HL-60/S4 treated with retinoic acid at 250 ng/mL for 4 days and 3 days (cell line): ENCODE data around the gene HYDIN.

Experiments used
- in situ Hi-C: fragments of 300-500 bp; cut with MboI; formaldehyde crosslinking; loops from 2 replicates; pipeline ENCODE4 v1.7.0; 2022; ENCODE audit warnings: low sequenced_read_pairs

The HYDIN gene

DNA sequence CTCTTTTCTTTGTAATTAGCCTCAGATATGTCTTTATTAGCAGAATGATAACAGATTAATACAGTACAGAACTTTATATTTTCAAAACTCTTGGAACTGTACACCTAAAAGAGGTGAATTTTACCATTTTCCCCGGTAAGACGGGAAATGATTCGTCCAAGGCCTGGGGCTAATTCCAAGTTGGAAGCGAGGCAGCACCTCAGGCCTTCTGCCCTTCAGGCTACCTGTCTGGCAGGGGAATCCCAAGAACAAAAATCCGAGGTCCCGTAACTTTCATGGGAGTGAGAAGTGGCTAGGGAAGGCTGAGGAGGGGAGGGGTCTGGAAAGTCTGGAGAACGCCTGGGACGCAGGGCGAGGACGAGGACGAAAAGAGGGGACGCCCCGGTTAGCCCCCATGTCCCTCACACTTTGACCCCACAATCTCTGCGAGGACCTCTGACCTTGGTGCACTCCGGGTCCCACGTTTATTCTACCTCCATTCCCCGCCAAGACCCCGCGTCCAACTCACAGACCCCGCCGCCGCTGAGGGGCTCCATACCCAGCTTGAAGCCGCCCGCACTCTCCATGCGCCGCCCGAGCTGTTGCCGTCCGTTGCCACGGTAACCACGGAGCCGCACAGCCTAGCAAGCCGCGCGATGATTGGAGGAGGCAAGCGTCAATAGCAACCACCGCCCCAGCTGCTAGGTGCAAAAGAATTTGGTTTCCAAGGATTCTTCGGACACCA, at the start of gene HYDIN:
Gene HYDIN, minus strand, starts transcription at position 601 of the 724 bp plus-strand sequence. CDS start 43,827 bp downstream, outside the sequence.
- in situ Hi-C loops, result no loop called here

DNA sequence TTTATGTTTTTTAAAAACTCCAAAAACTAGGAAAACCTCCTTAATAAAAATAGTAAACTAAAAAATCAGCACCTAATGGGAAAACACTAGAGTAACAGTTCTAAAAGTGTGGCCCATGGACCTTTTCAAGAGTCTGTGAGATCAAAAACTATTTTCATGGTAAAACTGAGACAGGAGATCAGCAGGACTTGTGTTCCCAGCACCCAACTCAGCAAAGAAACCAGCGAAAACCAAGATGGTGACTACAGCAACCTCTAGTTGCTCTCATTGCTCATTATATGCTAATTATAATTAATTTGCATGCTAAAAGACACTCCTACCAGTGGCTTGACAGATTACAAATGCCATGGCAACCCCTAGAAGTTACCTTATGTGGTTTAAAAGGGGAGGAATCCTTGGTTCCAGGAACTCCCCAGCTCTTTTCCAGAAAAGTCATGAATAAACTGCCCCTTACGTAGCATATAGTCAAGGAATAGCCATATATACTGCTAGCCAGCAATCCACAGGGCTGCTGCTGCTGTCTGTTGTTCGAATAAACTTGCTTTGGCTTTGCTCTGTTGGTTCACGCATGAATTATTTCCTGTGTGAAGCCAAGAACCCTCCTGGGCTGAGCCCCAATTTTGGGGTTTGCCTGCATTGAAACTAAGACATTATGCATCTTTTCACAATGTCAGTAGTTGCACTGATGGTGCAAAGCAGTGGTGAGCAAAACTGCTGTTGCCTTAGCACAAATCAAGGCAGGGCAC, 46.2 kb upstream of the HYDIN start:
- in situ Hi-C loops, result no loop called here

DNA sequence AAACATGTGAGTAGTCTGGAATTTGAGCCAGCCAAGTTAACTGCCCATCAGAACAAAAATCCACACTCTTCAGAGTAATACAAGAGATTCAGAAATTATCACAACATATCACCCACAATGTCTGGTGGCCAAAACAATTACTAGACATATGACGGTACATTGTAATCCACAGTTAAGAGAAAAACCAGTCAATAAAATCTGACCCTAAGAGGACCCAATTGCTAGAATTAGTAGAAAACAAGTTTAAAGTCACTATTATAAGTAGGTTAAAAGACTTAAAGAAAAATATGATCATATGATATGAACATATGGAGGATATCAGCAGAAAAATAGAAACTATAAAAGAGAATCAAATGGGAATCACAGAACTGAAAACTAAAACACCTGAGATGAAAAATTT, 42.9 kb upstream of the HYDIN start:
- in situ Hi-C loops, result no loop called here

DNA sequence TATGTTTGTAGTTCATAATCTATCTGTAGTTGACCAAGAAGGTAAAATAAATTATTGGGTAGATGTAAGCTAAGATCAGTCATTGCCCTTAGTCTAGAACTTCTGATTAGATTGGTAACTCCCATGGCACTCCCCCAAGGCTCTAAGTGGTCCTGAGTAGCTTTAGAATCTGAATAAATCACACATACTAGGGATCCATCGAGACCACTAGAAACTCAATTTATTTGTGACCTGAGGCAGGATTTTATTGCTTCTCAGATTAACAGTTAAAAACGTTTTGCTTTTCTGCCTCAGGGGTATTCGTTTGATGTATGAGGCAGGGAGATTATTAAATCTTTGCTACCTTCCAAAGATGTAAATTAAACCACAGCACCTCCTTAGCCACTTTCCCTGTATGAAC, 33.8 kb upstream of the HYDIN start:
- in situ Hi-C loops, result no loop called here

DNA sequence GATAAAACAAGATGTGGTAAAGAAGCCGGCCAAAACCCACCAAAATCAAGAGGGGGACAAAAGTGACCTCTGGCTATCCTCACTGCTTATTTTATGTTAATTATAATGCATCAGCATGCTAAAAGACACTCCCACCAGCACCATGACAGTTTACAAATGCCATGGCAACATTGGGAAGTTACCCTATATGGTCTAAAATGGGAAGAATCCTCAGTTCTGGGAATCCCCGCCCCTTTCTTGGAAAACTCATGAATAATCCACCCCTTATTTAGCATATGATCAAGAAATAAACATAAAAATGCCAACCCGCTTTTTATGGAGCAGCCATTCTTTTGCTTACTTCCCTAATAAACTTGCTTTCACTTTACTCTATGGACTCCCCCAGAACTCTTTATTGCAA, 33.1 kb upstream of the HYDIN start:
- in situ Hi-C loops, result no loop called here

DNA sequence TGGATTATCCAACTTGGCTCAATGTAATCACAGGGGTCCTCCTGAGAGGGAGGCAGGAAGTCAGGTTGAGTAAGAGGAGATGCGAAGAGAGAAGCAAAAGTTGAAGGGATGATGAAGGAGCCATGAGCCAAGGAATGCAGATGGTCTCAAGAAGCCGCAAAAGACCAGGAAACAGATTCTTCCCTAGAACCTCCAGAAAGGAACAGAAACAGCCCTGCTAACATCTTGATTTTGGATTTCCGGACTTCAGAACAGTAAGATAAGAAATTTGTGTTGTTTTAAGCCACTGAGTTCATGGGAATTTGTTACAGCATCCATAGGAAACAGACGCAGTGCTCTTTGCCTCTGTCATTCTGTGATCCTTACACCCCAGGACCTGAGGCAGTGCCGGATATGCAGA, 31.9 kb upstream of the HYDIN start:
- in situ Hi-C loops, result no loop called here

DNA sequence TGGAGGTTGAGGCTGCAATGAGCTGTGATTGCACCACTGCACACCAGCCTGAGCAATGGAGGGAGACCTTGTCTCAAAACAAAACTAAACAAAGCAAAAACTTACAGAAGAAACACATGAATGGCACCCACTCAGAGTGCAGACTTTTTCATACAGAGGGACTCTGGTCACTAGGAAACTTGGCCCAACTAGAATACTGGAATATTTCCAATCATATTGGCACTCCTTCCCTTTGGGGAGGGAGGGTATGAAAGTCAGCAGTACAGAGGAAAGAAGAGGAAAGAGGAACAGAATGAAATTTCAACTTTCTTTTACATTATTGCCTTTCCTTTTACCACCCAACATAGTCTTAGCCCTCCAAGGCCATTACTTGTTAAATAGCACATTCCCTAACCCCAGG, 30.5 kb upstream of the HYDIN start:
- in situ Hi-C loops, result no loop called here

DNA sequence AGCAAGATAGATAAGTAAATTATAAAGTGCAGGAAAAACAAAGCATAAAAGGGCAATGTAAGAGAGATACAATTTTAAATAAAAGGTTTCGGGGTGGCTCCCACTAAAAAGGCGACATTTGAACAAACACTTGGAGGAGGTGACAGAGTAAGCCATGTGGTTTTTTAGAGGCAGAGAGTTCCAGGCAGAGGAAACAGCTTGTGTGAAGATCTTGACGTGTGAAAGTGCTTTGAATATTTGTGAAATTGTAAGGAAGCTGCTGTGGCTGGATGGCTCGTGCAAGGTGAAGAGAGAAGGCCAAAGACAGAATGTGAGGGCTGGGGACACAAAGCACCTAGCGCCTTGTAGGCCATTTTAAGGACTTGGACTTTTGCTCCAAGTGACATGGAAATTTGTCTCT, 28.6 kb upstream of the HYDIN start:
- in situ Hi-C loops, result no loop called here

DNA sequence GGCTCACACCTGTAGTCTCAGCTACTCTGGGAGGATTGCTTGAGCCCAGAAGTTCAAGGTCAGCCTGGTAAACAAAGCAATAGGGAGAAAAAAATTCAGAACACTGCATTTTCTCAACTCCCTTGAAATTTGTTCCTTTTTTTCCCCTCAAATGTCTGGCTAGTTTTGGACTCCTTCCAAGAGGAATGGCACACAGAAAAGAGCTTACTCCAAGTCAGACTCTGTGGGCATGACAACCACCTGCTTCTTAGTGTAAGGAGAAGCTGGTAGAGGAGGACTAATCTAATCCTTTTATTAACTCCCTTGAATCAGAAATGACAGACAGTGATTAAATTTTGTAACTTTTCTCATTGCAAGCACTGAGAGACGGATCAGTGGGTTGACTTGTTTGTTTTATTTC, 27.9 kb upstream of the HYDIN start:
- in situ Hi-C loops, result no loop called here

DNA sequence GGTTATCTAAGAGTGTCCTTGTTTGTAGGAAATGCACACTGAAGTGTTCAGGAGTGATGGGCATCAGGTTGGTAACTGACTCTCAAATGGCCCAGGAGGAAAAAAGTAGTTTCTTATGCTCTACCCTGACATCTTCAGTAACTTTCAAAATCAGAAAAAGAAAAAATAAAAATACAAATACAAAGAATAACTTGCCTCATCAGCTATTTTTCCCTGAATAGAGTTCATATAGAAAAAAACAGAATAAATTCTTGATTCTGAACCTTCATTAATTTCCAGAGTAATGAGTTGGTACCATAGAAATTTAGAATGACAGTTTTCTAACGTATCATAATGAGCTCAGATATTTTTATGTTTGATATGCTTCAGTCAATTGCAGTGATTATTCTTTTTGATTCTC, 27.2 kb upstream of the HYDIN start:
- in situ Hi-C loops, result no loop called here

DNA sequence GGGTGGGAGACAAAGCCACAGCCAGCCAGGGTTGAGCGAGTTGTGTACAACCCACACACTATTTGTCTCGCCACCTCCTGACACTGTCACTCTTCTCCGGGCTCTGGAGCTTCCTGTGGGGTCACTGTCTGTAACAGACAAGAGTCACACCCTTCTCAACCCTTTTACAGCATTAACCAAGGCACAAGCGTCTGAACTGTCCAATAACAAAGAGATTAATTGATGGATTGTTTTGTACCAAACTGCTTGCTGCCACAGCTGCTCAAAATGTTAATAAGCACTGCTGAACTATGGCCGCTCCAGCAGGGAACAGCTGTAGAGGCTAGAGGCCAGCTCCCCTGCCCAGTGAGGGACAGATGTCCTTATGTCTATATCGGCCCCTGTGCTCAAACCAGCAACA, 25.2 kb upstream of the HYDIN start:
- in situ Hi-C loops, result no loop called here

DNA sequence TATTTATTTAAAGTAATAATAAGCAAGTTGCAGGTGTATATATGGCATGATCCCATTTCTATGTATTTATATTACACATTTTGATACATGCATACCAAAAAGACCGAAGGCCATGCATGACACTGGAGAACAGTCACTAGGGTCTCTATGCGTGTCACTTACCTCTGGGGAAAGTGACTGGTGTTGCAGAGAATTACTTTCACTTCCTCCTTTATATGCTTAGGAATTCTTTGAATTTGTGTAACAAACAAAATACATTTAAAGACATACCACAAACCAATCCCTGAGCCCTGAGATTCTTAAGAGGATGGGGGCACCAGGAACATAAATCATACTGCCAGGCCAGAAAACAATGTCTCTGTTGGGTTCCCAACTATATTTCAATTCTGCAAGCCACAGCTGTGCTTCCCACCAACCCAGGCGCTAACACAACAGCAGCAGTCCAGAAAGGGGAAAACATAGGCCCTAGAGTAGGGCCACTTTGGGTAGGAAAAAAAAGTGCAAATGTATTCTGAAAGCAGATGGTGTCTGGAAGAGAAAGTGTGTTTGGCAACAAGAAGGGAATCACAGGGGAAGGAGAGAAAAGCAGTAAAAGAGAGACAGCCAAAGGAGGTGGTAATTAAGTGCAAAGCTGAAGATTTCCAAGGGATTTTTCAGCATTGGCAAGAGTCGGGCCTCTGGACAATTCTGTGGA, 24.5 kb upstream of the HYDIN start:
- in situ Hi-C loops, result no loop called here

DNA sequence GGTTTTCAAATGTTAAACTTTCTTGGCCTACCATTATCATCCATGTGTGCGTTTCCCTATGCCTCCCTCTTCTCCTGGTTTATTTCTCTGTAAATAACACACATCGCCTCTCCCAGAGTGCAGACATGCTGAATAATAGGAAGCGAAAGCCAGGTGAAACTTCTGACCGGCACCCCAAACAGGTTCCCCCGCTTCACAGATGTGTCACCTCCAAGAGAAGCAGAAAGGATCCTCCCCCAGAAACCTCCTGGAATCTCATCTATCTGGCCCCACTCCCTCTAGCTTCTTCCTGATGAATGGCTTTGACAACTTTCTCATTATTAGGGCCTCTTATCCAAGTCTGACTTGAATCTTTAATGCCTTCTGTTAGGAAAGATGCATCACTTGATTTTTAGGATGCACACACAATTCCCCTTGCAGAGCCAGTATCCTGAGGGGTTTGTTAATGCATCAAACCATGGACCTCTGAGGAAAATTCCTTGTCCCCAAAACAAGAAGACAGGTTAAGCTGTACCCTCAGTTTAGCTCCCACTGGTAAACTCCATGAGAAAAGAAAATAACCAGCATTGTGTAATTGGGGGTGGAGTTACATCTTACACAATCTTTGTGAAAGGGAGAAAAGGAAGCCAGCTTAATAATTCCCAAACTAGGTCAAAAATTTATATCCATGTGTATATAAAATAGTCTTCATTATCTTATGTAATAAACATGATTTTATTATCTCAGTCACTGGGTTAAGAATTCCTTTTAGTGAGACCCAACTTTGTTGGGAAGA, 20.1 kb upstream of the HYDIN start:
- in situ Hi-C loops, result no loop called here

DNA sequence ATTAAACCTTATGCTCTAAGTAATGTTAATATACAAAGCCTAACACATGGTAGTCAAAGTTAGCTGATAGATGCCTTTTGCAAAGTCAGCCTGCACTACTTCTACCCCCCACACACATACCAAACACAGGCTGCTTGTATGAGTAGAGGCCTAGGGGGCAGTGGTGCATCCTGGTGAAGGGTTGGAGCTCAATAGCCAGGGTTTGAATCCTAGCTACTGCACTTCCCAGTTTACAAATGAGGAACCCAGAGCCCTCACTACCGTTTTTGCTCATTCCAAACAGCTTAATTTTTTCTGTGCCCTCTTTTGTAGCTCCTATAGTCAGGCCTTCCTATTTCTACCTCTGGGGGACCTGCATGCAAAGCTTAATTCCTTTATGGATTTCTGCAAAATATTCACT, 18.9 kb upstream of the HYDIN start:
- in situ Hi-C loops, result no loop called here

DNA sequence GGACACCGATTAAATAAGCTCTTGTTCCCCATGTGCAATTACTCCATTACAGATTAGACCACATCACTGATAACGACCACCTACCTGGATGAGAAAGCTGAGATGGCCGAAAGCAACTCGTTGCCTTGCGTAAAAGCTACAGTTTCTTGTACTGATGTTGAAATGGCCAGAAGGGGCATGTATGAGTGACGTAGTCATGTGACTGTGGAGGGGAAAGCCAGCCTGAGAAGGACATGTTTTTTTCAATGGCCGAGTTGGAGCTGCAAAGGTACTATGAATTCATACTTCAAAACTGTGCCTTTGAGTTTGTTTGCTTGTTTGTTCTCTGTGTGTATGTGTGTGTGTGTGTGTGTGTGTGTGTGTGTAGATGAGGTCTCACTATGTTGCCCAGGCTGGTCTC, 17.0 kb upstream of the HYDIN start:
- in situ Hi-C loops, result no loop called here

DNA sequence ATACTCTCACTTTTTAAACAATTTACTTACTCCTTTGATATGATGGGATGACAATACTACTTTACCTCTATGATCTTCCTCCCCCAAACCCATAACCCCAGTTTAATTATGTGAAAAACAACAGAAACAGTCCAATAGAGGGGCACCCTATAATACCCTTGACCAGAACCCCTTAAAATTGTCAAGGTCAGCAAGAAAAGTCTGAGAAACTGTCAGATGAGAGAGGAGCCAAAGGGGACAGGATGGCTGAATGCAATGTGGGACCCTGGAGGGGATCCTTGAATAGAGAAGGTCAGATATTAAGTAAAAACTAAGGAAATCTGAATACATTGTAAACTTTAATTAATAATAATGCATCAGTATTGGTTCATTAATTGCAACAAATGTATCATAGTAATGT, 15.8 kb upstream of the HYDIN start:
- in situ Hi-C loops, result no loop called here

DNA sequence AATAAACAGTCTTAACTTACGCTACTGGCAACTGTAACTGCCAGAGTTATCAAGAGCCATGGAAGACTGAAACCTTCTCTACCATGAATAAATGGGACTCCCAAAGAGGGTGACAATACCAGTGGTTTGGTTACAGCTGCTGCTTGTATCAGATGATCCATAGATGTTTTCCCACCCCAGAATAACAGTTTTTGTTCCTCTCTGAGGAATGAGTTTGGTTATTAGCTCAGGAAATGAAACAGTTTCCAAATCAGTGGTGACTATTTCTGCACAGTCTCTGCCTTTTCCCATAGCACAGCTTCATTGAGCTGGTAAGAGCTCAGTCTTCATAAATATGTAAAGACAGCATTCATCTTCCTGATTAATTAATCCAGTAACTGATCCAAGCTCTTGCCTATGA, 14.0 kb upstream of the HYDIN start:
- in situ Hi-C loops, result no loop called here

DNA sequence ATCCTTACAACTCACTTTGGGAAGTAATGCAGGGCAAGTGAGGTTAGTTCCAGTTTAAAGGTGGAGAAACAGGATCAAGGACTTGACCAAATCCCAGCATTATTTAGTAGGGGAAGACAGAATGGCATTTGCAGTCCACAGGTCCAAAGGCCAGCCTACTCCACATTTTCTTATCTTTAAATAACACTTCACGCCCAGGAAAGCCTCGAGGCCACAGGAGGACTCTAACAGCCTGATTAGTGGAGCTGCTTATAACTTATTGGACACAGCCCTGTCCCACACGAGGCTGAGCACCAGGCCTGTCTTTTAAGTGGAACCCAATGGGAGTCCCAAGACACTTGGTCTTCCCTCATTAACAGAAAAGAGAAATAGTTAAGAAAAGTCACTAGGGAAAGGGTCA, 12.1 kb upstream of the HYDIN start:
- in situ Hi-C loops, result no loop called here

DNA sequence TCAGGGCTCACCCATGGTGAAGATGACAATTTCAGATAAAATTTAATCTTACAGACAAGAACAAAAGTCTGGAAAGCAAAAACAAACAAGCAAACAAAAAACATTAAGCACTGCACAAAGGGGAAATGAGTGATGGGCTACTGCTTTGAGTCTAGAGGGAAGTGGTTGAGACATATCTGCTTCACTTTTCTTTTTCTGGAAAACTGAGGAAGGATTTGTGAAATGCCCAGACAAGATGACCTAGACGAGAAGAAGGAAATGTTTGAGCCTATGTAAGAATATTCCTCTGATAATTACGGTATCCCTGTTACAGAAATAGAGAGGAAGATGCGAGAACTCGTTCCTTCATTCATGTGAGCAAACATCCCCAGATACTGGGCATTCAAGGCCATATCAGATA, 11.5 kb upstream of the HYDIN start:
- in situ Hi-C loops, result no loop called here

DNA sequence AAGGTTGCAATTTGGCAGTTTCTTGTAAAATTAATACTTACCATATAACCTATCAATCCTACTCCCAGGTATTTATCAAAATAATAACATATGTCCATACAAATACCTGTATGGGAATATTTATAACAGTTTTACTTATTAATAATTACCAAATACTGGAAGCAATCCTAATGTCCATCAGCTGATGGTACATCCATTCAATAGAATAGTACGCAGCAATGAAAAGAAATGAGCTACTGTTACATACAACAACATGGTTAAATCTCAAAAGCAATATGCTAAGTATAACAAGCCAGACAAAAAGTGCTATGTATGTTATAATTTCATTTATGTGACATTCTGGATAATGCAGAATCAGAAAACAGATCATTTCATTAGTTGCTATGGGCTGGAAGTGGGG, 1.2 kb downstream of the HYDIN start:
- in situ Hi-C loops, result no loop called here
